Prostate gland (tissue), 2 donors: ENCODE results near the gene POU3F4. TPM values are rescaled to one million over a fixed set of nuclear protein-coding genes. Genes with fewer than 3 reads are reported as not detected.

Source experiments
- DNase-seq: peaks from one replicate; pipeline ENCODE4 v3.0.0-alpha.2; 2019; ENCODE audit warnings: low spot score
- H3K27ac ChIP-seq, 2 donors: fragments of 200-600 bp; sonication (generic); 2 replicates each; pipeline ENCODE4 v1.5.1; 2017 to 2019
- H3K27me3 ChIP-seq: fragments of 200-600 bp; sonication (generic); replicated peaks from 2 replicates; pipeline ENCODE4 v1.5.1; 2019; ENCODE audit not compliant: insufficient read depth
- H3K36me3 ChIP-seq, 2 donors: fragments of 200-600 bp; sonication (generic); 1 replicate in 1 of 2; 2 replicates in 1 of 2; pipeline versions ENCODE4 v1.5.1 to v1.8.1; 2017 to 2019
- H3K4me1 ChIP-seq: fragments of 200-600 bp; sonication (generic); replicated peaks from 2 replicates; pipeline ENCODE4 v1.5.1; 2019
- H3K4me3 ChIP-seq, 2 donors: fragments of 200-600 bp; sonication (generic); 2 replicates each; pipeline ENCODE4 v1.5.1; 2017 to 2019
- H3K9me3 ChIP-seq: fragments of 200-600 bp; sonication (generic); 2 replicates; pipeline ENCODE4 v1.5.1; 2017
- POLR2A ChIP-seq: fragments of 450-650 bp; IDR thresholded peaks from one replicate; pipeline ENCODE4 v1.6.1; 2016; ENCODE audit warnings: antibody characterized with exemption, mild to moderate bottlenecking
- POLR2AphosphoS5 ChIP-seq: sonication (generic); formaldehyde crosslinking; IDR thresholded peaks from one replicate; pipeline ENCODE4 v1.6.1; 2017; ENCODE audit warnings: antibody characterized with exemption
- WGBS: methylation state at CpG from one replicate; pipeline ENCODE4 v1.1.5; 2018; 5-methylcytosine and 5-hydroxymethylcytosine counted together
- intact Hi-C: fragments of 100-400 bp; cut with DNase I; formaldehyde crosslinking; loops from one replicate; pipeline ENCODE4 v1.14.2; 2022
- total RNA-seq, 2 donors: library from RNA; depleted of rRNA; stranded (reverse); fragments of >200 nt; gene quantifications; one replicate each; pipeline ENCODE4 v1.1.0, GENCODE V29; 2016
- TF ChIP-seq, protein P1 (sequence below), 4 experiments: fragments of 200-600 bp in 2 of 4; fragments of 450-650 bp in 2 of 4; sonication (generic) in 2 of 4; IDR thresholded peaks; 1 replicate in 3 of 4; 2 replicates in 1 of 4; pipeline ENCODE4 v1.5.1; 2016 to 2019; ENCODE audit warnings: antibody characterized with exemption in 4 of 4, mild to moderate bottlenecking in 2 of 4, moderate library complexity in 2 of 4

Gene POU3F4
- total RNA-seq, 2 donors from 2014 or later = not detected

DNA sequence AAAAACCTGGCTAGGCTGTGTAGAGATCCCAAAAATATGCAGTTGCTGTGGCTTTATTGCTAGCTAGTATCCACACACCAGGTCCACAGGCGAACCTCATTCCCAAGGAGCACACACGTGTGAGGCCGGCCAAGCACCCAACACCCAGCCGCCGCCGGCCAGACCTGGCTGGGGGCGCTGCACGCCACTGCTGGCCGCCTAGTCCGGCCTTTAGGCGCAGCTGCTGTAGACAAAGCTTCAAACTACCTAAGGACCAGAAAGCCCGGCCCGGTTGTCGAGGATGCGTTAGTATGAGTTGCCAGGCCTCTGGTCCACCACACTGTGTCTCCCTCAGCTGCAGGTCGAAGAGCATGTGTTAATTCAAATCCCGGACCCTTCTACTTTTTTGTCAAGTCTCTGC lies 3.1 kb downstream of the POU3F4 start:
- Histone ChIP-seq H3K27me3 (no peaks in the 10 kb centered on the region), H3K36me3 (no peaks in the 10 kb centered on the region), H3K4me1 (no peaks in the 10 kb centered on the region), H3K4me3 (no peak overlapping the region), H3K9me3 (no peaks in the 10 kb centered on the region), H3K27ac (no peak overlapping the region)
- no peak for DNase-seq
- 4% methylated on average over 15 of the region's 17 CpGs for WGBS
- TF ChIP-seq, protein P1, sequence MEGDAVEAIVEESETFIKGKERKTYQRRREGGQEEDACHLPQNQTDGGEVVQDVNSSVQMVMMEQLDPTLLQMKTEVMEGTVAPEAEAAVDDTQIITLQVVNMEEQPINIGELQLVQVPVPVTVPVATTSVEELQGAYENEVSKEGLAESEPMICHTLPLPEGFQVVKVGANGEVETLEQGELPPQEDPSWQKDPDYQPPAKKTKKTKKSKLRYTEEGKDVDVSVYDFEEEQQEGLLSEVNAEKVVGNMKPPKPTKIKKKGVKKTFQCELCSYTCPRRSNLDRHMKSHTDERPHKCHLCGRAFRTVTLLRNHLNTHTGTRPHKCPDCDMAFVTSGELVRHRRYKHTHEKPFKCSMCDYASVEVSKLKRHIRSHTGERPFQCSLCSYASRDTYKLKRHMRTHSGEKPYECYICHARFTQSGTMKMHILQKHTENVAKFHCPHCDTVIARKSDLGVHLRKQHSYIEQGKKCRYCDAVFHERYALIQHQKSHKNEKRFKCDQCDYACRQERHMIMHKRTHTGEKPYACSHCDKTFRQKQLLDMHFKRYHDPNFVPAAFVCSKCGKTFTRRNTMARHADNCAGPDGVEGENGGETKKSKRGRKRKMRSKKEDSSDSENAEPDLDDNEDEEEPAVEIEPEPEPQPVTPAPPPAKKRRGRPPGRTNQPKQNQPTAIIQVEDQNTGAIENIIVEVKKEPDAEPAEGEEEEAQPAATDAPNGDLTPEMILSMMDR (IDR thresholded peaks at IDR 0.05) = no peak
- no peak for TF ChIP-seq POLR2AphosphoS5
- no peak for TF ChIP-seq POLR2A
- intact Hi-C loops = no loop called here

DNA sequence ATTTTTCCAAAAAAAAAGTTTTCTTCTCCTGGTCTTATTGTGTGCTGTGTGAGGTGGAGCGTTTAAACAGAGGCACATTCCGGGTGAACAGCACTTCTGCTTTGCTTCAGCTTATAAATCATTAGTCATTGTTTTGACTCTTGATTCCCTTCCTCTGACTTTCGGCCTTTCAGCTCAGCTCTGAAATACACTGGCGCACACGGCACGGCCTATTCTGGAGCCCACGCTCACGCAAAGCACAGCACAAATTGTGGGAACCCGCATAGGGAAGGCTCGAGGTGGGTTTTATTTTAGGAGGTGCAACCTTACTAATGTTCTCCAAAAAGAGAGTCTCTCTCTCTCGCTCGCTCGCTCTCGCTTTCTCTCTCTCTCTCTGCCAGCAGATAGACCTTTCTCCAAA lies 4.0 kb downstream of the POU3F4 start:
- Histone ChIP-seq H3K9me3 (no peaks in the 10 kb centered on the region), H3K4me1 (no peaks in the 10 kb centered on the region), H3K27me3 (no peaks in the 10 kb centered on the region), H3K36me3 (no peaks in the 10 kb centered on the region), H3K4me3 (no peak overlapping the region), H3K27ac (no peak overlapping the region)
- TF ChIP-seq, protein P1 (IDR thresholded peaks at IDR 0.05) = no peak
- no peak for TF ChIP-seq POLR2AphosphoS5
- WGBS = 50% methylated on average over 14 of the region's 14 CpGs
- intact Hi-C loops = no loop called here
- no peak for DNase-seq

DNA sequence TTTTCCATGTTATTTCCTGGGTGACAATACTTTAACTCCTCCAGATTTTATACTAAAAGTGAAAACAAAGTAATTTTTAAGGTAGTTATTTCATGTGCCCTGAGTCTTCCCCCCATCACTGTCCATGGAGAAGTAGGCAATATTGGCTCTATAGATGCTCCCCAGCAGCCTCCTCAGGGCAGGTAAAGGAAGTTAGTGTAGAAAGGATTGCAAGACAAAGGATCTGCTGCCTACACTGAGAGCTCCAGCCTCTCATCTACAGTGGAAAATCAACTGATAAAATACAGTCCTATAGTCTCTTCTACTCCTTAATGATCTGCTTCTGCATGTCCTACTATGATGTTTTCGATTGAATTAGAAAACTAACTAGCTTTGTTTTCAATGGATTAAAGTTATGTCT lies 8.5 kb downstream of the POU3F4 start:
- DNase-seq = no peak
- no peaks in the 10 kb centered on the region for H3K9me3 ChIP-seq
- H3K4me3 ChIP-seq = no peak overlapping the region
- TF ChIP-seq POLR2A = no peak
- TF ChIP-seq, protein P1 (IDR thresholded peaks at IDR 0.05) = no peak
- TF ChIP-seq POLR2AphosphoS5 = no peak
- intact Hi-C loops = no loop called here
- H3K4me1 ChIP-seq = no peaks in the 10 kb centered on the region
- no peak overlapping the region for H3K27ac ChIP-seq
- no peaks in the 10 kb centered on the region for H3K27me3 ChIP-seq
- H3K36me3 ChIP-seq = no peaks in the 10 kb centered on the region
- WGBS = 81% methylated on average over 1 of the region's 1 CpG

DNA sequence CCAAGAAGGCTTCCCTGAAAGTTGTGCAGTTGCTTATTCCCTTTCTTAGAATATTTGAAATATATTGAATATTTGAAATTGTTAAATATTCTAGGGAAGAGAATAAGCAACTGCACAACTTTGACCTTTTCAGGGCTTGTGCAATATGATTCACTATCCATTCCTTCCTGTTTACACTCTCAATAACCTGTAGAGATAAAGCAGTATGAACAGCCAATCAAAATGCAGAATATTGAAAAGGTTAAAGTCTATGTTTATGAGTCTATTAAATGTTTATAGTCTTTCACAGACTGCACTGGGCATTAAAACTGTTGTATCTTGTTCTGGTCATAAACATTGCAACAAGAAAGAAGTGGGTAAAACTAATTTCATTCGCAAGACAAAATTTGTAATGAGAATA lies 13.8 kb downstream of the POU3F4 start:
- Histone ChIP-seq H3K4me1 (no peaks in the 10 kb centered on the region), H3K27me3 (no peaks in the 10 kb centered on the region), H3K9me3 (no peaks in the 10 kb centered on the region), H3K36me3 (no peaks in the 10 kb centered on the region), H3K4me3 (no peak overlapping the region), H3K27ac (no peak overlapping the region)
- intact Hi-C loops = no loop called here
- no peak for DNase-seq
- 44% methylated on average over 1 of the region's 1 CpG for whole genome bisulfite sequencing
- TF ChIP-seq POLR2A (no peak), POLR2AphosphoS5 (no peak)
- TF ChIP-seq, protein P1 (IDR thresholded peaks at IDR 0.05) = no peak

DNA sequence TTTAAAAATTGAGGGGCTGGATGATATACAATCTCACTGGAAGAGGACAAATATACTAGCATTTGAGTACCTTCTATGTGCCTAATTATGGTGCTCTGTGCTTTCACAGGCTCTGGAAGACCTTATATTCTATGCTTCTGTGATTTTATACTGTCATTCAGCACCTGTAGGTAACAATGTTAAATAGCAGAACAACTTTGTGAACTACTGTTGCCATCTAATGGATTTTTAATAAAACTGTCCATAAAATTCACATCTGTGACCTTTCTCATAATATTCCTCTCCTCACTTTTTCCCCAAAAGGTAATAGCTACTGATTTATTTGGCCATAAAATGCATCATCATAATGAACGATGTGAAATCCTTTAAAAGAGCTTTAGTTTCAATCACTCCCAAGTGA lies 21.9 kb downstream of the POU3F4 start:
- no peaks in the 10 kb centered on the region for H3K36me3 ChIP-seq
- no peak overlapping the region for H3K4me3 ChIP-seq
- no peaks in the 10 kb centered on the region for H3K9me3 ChIP-seq
- TF ChIP-seq, protein P1 (IDR thresholded peaks at IDR 0.05) = no peak
- TF ChIP-seq POLR2A = no peak
- no peak for TF ChIP-seq POLR2AphosphoS5
- no peaks in the 10 kb centered on the region for H3K27me3 ChIP-seq
- no peak overlapping the region for H3K27ac ChIP-seq
- WGBS = 27% methylated on average over 1 of the region's 1 CpG
- DNase-seq = no peak
- no peaks in the 10 kb centered on the region for H3K4me1 ChIP-seq
- intact Hi-C loops = no loop called here
